Activated naive CD4-positive, alpha-beta T cell treated with anti-CD3 and anti-CD28 coated beads, Interleukin-2, amount 50 U/mL, for 24 hours (primary cell): ENCODE measurements around the gene FOLR1.

ENCODE experiments used
- H3K27ac Mint-ChIP-seq: one replicate; pipeline ENCODE4 v1.8.0; 2021; ENCODE audit warnings: mild to moderate bottlenecking, mixed read lengths
- H3K27me3 Mint-ChIP-seq: one replicate; pipeline ENCODE4 v1.8.0; 2021; ENCODE audit warnings: mixed read lengths
- H3K36me3 Mint-ChIP-seq: one replicate; pipeline ENCODE4 v1.8.0; 2021; ENCODE audit warnings: mixed read lengths
- H3K4me1 Mint-ChIP-seq: one replicate; pipeline ENCODE4 v1.8.0; 2021; ENCODE audit warnings: mixed read lengths
- H3K4me3 Mint-ChIP-seq: one replicate; pipeline ENCODE4 v1.8.0; 2021; ENCODE audit warnings: mild to moderate bottlenecking, mixed read lengths
- H3K9me3 Mint-ChIP-seq: one replicate; pipeline ENCODE4 v1.8.0; 2021; ENCODE audit warnings: mixed read lengths

Gene FOLR1

GRCh38 chr11:72208281-72208680, 16.3 kb downstream of the FOLR1 start:
- peaks cover 18% of the 10 kb centered on the region for H3K9me3 Mint-ChIP-seq
- H3K27ac Mint-ChIP-seq = no peak overlapping the region
- H3K4me1 Mint-ChIP-seq = no peaks in the 10 kb centered on the region
- no peak overlapping the region for H3K4me3 Mint-ChIP-seq
- H3K27me3 Mint-ChIP-seq = peaks cover 12% of the 10 kb centered on the region
- peaks cover 12% of the 10 kb centered on the region for H3K36me3 Mint-ChIP-seq

- Mint-ChIP-seq H3K27ac (no peak overlapping the region), H3K9me3 (peaks cover 18% of the 10 kb centered on the region), H3K27me3 (peaks cover 12% of the 10 kb centered on the region), H3K36me3 (peaks cover 12% of the 10 kb centered on the region), H3K4me3 (no peak overlapping the region), H3K4me1 (no peaks in the 10 kb centered on the region)
Observed at GRCh38 chr11:72209101-72209500, 17.2 kb downstream of the FOLR1 start.

GRCh38 chr11:72216638-72217037, 24.7 kb downstream of the FOLR1 start, which contains the start of gene FOLR2:
Gene FOLR2, plus strand, starts transcription at chr11:72216794. Its CDS starts 1,791 bp downstream, at chr11:72218585.
- Mint-ChIP-seq H3K4me3 (no peak within 1 kb of the TSS), H3K9me3 (no peaks in the 10 kb centered on the region), H3K27ac (peak within 1 kb of the TSS; percentile 48), H3K27me3 (peaks cover 4% of the 10 kb centered on the region), H3K36me3 (no peaks in the 10 kb centered on the region), H3K4me1 (no peaks in the 10 kb centered on the region)

- peaks cover 9% of the 10 kb centered on the region for H3K4me1 Mint-ChIP-seq
- peaks cover 4% of the 10 kb centered on the region for H3K27me3 Mint-ChIP-seq
- H3K36me3 Mint-ChIP-seq = no peaks in the 10 kb centered on the region
- H3K9me3 Mint-ChIP-seq = no peaks in the 10 kb centered on the region
- H3K27ac Mint-ChIP-seq = no peak overlapping the region
- no peak overlapping the region for H3K4me3 Mint-ChIP-seq
Observed at GRCh38 chr11:72217841-72218240, 25.9 kb downstream of the FOLR1 start.

- Mint-ChIP-seq H3K4me3 (no peak overlapping the region), H3K4me1 (peaks cover 11% of the 10 kb centered on the region)
Observed at GRCh38 chr11:72218251-72218745, 26.4 kb downstream of the FOLR1 start.

GRCh38 chr11:72220696-72221363, 28.9 kb downstream of the FOLR1 start:
- peaks cover 2% of the 10 kb centered on the region for H3K27me3 Mint-ChIP-seq
- peak overlapping the region; percentile 8 for H3K4me3 Mint-ChIP-seq
- no peak overlapping the region for H3K27ac Mint-ChIP-seq
- H3K9me3 Mint-ChIP-seq = no peaks in the 10 kb centered on the region
- H3K36me3 Mint-ChIP-seq = no peaks in the 10 kb centered on the region
- peaks cover 18% of the 10 kb centered on the region for H3K4me1 Mint-ChIP-seq

More at GRCh38 chr11:72218251-72218745, 26.4 kb downstream of the FOLR1 start:
- Mint-ChIP-seq H3K36me3 (no peaks in the 10 kb centered on the region), H3K27ac (no peak overlapping the region), H3K27me3 (peaks cover 4% of the 10 kb centered on the region), H3K9me3 (no peaks in the 10 kb centered on the region)

- Mint-ChIP-seq H3K9me3 (no peaks in the 10 kb centered on the region), H3K27me3 (no peaks in the 10 kb centered on the region), H3K4me3 (no peak overlapping the region), H3K4me1 (peaks cover 23% of the 10 kb centered on the region), H3K36me3 (no peaks in the 10 kb centered on the region), H3K27ac (no peak overlapping the region)
Observed at GRCh38 chr11:72221386-72222075, 29.6 kb downstream of the FOLR1 start.

- H3K9me3 Mint-ChIP-seq = no peaks in the 10 kb centered on the region
- peak overlapping the region; percentile 90 for H3K4me3 Mint-ChIP-seq
- no peak overlapping the region for H3K27ac Mint-ChIP-seq
- peaks cover 23% of the 10 kb centered on the region for H3K4me1 Mint-ChIP-seq
- no peaks in the 10 kb centered on the region for H3K36me3 Mint-ChIP-seq
- H3K27me3 Mint-ChIP-seq = no peaks in the 10 kb centered on the region
Observed at GRCh38 chr11:72222106-72222891, 30.4 kb downstream of the FOLR1 start.

- peak overlapping the region; percentile 93 for H3K27ac Mint-ChIP-seq
- no peaks in the 10 kb centered on the region for H3K36me3 Mint-ChIP-seq
- H3K9me3 Mint-ChIP-seq = no peaks in the 10 kb centered on the region
- H3K27me3 Mint-ChIP-seq = no peaks in the 10 kb centered on the region
- H3K4me1 Mint-ChIP-seq = peaks cover 23% of the 10 kb centered on the region
- peak overlapping the region; percentile 90 for H3K4me3 Mint-ChIP-seq
Observed at GRCh38 chr11:72222907-72223614, 31.1 kb downstream of the FOLR1 start.

- H3K27ac Mint-ChIP-seq = peak overlapping the region; percentile 97
- no peaks in the 10 kb centered on the region for H3K9me3 Mint-ChIP-seq
- no peaks in the 10 kb centered on the region for H3K27me3 Mint-ChIP-seq
- H3K4me1 Mint-ChIP-seq = peaks cover 23% of the 10 kb centered on the region
- no peaks in the 10 kb centered on the region for H3K36me3 Mint-ChIP-seq
- H3K4me3 Mint-ChIP-seq = peak overlapping the region; percentile 94
Observed at GRCh38 chr11:72223615-72224563, 31.9 kb downstream of the FOLR1 start.

- Mint-ChIP-seq H3K4me3 (peak within 1 kb of the TSS; percentile 94), H3K27ac (peak within 1 kb of the TSS; percentile 97), H3K27me3 (no peaks in the 10 kb centered on the region), H3K36me3 (no peaks in the 10 kb centered on the region), H3K4me1 (peaks cover 23% of the 10 kb centered on the region), H3K9me3 (no peaks in the 10 kb centered on the region)
Observed at GRCh38 chr11:72224564-72225410, 32.8 kb downstream of the FOLR1 start, which contains the start of gene INPPL1. Gene INPPL1, plus strand, starts transcription at chr11:72224767. Its CDS starts 218 bp downstream, at chr11:72224985.

- peaks cover 23% of the 10 kb centered on the region for H3K4me1 Mint-ChIP-seq
- no peaks in the 10 kb centered on the region for H3K36me3 Mint-ChIP-seq
- H3K4me3 Mint-ChIP-seq = peak overlapping the region; percentile 83
- peak overlapping the region; percentile 80 for H3K27ac Mint-ChIP-seq
- no peaks in the 10 kb centered on the region for H3K9me3 Mint-ChIP-seq
- no peaks in the 10 kb centered on the region for H3K27me3 Mint-ChIP-seq
Observed at GRCh38 chr11:72225411-72225951, 33.5 kb downstream of the FOLR1 start.

GRCh38 chr11:72226701-72227100, 34.8 kb downstream of the FOLR1 start:
- peaks cover 23% of the 10 kb centered on the region for H3K4me1 Mint-ChIP-seq
- H3K9me3 Mint-ChIP-seq = no peaks in the 10 kb centered on the region
- H3K36me3 Mint-ChIP-seq = no peaks in the 10 kb centered on the region

More at GRCh38 chr11:72226701-72227100, 34.8 kb downstream of the FOLR1 start:
- H3K27ac Mint-ChIP-seq = no peak overlapping the region
- no peaks in the 10 kb centered on the region for H3K27me3 Mint-ChIP-seq
- H3K4me3 Mint-ChIP-seq = no peak overlapping the region
